Activated T-cell treated with anti-CD3 and anti-CD28 coated beads for 48 hours (primary cell): ENCODE results near the gene CASZ1.

ENCODE experiments used
- DNase-seq: peaks from one replicate; pipeline ENCODE4 v3.0.0-alpha.2; 2020; ENCODE audit warnings: low read depth

CASZ1 gene

DNA sequence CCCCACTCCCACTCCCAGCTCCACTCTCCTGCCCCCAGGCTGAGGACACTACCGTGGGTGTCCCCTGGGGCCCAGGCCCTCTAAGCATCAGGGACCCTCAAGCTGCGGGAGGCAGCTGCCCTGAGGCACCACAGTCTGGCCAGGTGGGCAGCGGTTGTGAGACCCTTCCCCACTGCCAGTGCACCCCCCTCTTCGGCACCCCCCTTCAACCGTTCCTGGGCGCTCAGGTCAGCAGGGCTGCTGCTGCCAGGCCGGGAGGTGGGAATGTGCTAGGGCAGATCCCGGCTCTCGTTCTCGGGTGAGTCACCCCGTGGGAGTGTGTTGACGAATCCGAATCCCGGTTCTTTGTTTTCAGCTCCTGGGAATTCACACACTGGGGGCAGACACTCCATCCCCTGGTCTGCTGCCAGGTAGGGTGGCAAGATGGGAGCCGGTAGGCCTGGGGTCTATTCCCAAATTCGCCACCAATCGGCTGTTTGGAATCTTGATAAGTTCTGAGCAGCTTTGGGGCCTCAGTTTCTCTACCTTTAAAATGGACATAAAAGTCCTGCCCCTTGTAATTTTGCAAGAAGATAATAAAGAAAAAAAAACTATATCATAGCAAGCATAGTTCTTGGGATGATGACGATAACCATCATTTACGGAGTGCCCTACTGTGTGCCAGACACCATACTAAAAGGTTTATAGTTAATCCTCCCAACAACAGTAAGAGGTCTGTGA lies 28.5 kb upstream of the CASZ1 start:
- DNase-seq = no peak

GRCh38 chr1:10823000-10823401 lies 26.6 kb upstream of the CASZ1 start:
- no peak for DNase-seq

DNA sequence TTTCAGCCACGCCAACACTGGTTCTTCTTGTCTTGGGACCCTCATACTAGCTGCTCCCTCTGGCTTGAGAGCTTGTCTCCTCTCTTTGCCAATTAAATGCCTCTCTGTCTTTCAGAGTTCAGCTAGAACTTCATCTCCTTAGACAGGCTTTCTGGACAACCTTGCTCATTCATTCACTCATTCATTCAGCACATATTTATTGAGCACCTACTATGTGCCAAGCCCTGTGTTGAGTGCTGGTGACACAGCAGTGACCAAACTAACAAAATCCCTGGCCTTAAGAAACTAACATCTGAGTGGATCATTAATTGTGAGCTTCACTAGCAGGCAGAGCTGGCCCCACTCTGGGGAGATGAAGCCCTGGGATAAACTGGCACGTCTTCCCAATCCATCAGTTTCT lies 24.9 kb upstream of the CASZ1 start:
- DNase-seq = no peak

DNA sequence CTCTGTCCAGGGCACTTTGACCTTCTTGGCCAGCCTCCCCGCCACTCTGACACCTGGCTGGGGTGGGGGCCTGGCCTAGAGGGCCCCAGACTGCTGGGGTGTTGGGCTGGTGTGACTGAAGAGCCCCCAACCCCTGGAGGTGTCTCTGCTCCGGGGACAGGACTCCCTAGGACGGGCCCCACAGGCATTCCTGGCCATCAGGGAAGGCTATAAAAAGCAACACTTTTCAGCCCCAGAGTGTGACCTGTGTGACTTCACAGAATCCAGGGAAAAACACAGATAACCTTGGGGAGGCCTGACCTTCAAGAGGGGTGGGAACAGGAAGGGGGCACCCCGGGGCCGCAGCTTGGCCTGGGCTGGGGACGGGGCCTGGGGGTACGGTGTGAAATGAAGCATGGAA lies 24.0 kb upstream of the CASZ1 start:
- no peak for DNase-seq

DNA sequence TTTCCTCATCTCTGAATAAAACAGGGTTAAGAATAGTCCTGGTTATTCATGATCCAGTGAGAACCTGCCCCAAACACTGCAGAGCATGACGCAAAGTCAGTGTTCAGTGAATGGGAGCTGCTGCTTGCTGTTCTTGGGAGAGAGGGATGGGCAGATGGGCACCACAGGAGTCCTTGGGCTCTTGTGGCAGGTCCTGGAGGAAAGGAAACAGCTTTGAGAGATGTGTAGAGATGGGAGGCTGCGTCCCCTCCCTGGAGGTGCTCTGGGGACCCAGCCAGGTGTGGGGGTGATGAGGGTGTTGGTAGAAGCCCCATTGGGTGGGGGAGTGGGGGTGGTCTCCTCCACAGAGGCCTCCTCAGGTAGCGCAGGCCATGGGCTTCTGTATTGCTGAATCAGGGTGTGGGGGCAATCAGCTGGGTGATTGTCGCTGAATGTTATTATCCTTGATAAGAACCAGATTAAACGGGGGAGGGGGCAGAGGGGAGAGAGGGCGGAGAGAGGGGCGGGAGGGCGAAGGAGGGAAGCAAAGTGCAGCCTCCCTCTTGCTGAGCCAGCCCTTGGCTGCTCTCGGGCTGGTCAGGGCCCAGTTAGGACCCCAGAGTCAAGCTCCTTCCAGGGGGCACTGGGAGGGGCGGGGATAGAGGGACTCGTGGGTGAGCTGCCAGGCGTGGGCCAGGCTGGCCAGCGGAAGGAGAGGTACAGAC lies 22.9 kb upstream of the CASZ1 start:
- no peak for DNase-seq

DNA sequence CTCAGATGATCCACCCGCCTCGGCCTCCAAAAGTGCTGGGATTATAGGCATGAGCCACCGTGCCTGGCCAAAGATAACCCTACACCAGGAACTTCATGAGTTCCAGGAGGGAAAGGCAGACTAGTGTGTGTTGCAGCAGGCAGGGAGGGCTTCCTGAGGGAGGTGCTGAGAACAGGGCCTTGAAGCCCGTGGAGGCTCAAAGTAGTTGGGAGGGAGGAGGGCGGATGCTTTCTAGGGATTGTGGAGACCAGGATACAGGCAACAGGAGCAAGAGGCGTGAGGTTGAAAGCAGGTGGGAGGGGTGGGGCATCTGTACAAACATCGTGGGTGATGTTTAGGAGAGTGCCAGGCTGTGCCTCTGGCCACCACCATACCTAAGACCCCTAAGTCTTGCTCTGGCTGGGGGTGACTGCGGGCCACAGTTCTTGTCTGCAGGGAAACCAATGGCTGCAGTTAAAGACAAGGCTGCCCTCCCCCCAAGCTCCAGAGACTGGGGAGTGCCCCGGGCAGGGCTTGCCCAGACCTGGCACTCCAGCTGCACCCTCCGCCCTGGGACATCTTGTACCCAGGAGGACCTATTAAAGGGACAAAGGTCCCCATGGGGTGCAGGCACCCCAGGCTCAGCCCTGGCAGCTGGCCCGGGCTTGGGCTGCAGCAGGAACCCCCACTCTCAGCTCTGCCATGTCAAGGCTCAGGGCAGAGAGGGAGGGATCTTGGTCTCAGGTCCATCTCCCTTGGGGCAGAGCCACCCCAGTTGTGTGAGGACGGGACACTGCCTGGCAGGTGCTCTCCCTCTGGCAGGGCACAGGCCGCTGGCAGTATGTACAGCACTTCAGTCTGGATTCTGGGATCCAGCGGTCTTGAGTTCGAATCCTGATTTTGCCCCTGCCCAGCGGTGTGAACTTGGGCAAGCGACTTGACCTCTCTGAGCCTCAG lies 22.1 kb upstream of the CASZ1 start:
- DNase-seq = no peak

- no peak for DNase-seq
Measured at GRCh38 chr1:10816743-10817369, 20.4 kb upstream of the CASZ1 start.

- no peak for DNase-seq
Measured at GRCh38 chr1:10816233-10816632, 19.8 kb upstream of the CASZ1 start.

- DNase-seq = no peak
Measured at GRCh38 chr1:10815858-10816195, 19.4 kb upstream of the CASZ1 start.

GRCh38 chr1:10814976-10815857 lies 18.8 kb upstream of the CASZ1 start:
- DNase-seq = no peak

DNA sequence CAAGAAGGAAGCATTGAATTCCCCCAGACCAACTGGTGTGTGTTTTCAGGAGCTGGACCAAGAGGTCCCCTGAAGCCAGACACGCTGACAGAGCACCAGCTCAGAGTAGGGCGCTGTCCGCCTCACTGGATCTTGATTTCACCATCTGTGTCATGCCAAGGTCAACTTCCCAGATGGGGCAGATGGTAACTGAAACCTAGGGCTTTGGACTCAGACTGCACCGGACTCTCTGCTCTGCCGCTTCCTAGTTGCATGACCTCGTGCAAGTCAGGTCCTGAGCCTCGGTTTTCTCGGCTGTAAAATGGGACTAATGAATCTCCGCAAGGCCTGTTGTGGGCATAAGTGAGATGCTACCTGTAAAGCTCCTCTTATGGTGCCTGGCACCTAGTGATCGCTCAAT lies 17.9 kb upstream of the CASZ1 start:
- no peak for DNase-seq

GRCh38 chr1:10813799-10814198 lies 17.4 kb upstream of the CASZ1 start:
- no peak for DNase-seq

- no peak for DNase-seq
Measured at GRCh38 chr1:10812387-10812915, 16.0 kb upstream of the CASZ1 start.

- DNase-seq = no peak
Measured at GRCh38 chr1:10808441-10808840, 12.0 kb upstream of the CASZ1 start.

GRCh38 chr1:10806966-10807365 lies 10.5 kb upstream of the CASZ1 start:
- DNase-seq = no peak

- no peak for DNase-seq
Measured at GRCh38 chr1:10803971-10804820, 7.8 kb upstream of the CASZ1 start.

- DNase-seq = no peak
Measured at GRCh38 chr1:10802944-10803715, 6.7 kb upstream of the CASZ1 start.

DNA sequence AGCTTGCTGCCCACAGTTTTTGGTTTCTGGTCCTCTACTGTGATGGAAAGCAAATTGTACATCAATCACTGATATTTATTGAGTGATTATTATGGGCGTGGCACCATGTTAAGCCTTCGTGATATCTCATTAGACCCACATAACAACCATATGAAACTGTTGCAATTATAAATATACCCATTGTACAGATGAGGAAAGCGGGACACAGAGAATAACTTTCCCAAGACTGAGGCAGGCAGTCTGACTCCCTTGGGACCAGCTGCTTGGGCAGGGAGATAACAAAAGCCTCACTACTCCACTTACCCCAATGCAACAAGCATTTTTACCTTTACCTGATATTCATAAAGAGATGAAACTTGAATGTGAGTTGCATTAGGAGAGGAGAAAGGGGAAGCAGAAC lies 4.3 kb upstream of the CASZ1 start:
- no peak for DNase-seq

- DNase-seq = no peak
Measured at GRCh38 chr1:10799726-10800125, 3.3 kb upstream of the CASZ1 start.
